Brain pericyte (primary cell): ENCODE data around the gene IGFL2.

Experiments used
- DNase-seq: peaks from one replicate; pipeline ENCODE4 v3.0.0-alpha.2; 2012; ENCODE audit warnings: low read depth, low spot score

IGFL2 gene

DNA sequence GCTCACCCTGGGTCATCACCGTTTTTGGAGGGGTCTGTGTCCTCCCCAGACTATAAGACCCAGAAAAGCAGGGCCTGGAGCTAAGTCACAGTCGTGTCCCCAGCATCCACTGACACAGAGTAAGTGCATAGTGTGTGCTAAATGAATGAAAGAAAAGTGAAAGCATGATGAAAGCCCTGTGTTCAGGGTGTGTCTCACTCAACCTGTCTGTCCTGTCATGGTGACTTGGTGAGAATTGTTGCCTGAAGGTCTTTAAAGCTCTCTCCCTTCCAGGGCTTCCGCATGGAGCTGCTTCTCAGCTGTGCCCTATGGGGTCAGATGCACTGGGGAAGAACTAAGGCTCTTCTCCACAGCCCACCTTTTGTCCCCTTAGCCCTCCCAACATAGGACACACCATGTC is 61.0 kb downstream of the IGFL2 start:
- DNase-seq: no peak

DNA sequence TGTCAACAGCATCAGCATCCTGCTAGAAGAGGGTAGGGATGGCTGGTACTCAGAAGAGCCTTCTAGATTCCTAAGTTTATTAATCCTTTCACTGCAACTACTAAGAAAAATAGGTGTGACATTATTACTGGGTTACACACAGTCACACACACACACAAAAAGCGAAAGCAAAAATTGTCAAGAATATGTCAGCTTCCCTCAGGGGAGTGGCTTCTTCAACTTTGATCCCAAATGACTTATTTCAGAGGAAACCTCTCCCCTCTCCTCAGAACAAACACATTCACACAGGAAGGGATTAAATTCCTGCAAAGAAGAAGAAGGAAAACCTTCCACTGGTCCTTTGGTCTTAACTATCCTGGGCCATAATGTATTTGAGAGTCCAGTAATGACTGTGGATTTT is 61.4 kb downstream of the IGFL2 start:
- no peak for DNase-seq

DNA sequence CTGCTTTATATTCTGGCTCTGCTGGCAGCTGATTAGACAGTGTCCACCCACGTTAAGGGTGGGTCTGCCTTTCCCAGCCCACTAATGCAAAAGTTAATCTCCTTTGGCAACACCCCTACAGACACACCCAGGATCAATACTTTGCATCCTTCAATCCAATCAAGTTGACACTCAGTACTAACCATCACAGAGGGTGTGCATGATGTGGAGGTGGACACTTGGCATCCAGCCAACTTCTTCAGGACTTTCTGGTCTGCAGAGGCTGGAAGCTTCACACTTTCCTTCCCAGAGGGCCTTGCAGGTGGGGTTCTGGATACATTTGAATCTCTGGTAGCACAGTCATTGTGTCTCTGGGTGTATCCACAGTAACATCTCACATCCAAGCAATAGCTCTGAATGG is 62.6 kb downstream of the IGFL2 start:
- DNase-seq: no peak
